GM19328 (cell line): ENCODE results near the gene TPST2.

ENCODE experiments used
- ATAC-seq: cut with Tn5 transposase; IDR thresholded peaks from one replicate; pipeline ENCODE4 v1.9.1; 2021; ENCODE audit warnings: mild to moderate bottlenecking, moderate library complexity; ENCODE audit not compliant: unreplicated experiment

TPST2 gene

DNA sequence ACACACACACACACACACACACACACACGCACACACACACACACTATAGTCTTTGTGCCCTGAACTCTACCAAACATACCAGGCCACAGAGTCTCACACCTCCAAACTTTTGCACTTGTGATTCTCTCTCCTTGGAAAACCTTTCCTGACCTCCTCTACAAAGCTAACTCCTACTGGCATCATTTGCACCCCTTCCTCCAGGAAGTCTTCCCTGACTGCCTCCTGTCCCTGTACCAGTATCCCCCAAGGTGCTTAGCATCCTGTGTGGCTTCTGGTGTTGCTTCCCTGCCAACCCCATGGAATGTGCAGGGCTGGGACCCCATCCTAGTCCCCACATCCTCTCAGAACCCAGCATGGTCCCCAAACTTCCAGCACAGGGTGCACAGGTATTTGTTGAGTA is 8.9 kb downstream of the TPST2 start:
- ATAC-seq = no peak

DNA sequence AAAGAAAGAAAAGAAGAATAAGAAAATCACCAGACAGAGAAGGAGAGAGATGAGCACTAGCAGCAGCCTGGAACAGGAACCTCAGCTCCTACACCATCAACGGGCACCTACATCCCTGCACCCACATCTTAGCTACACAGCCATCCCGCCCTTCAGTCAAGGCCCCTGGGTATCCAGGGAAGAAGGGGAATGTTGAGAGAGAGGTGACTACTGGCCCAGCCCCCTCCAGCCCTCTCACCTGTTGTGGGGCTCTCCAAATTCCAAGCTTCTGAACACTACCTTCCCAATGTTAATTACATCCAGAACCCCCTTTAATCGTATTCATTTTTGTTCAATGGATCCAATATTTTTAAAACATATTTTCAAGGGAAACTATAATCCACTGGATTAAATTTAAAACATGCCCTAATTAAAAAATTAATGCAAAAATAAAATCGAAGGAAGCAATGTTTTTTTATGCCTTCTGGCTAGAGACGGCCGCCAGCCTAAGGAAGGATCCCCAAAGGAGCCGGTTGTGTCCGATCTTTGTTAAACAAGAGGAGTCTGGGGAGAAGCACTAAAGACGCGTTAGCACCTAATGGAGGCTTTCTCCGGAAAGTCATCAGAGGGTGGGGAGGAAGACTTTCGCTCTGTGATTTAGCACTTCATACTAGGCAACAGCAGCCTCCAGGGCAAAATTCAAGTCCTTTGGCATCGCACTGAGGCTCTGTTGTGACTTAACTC is 9.5 kb downstream of the TPST2 start:
- no peak for ATAC-seq

DNA sequence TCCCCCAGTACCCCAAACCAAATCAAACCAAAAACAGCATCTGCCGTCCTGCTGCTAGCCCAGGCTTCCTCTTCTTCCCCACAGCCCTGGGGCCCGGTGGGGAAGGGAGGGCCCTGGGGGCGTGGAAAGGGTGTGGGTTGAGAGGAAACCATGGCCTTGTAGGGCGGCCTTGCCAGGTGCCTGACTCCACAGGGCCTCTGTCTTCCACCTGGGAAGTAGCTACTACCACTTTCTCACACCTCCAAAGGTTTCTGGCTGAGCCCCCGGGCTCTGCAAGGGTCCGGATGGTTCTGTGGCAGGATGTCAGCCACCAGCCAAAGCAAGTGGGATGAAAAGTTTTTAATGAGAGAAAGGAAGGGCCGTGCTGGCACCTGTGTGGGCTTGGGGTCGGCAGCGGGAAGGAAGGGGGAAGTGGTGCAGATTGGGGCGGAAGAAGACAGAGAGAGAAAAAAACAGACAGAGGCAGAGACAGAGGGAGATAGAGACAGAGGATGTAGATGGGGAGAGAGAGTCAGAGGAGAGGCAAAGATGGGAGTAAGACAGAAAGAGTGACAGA is 10.5 kb downstream of the TPST2 start:
- ATAC-seq = no peak

DNA sequence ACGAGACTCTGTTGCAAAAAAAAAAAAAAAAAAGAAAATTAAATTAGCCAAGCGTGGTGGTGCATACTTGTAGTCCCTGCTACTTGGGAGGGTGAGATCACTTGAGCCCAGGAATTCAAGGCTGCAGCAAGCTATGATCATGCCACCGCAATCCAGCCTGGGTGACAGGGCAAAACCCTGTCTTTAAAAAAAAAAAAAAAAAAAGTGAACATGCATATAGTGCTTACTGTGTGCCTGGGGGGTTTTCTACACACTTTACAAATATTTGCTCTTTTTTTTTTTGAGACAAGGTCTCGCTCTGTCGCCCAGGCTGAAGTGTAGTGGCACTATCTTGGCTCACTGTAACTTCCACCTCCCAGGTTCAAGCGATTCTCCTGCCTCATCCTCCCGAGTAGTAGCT is 12.9 kb downstream of the TPST2 start:
- no peak for ATAC-seq

DNA sequence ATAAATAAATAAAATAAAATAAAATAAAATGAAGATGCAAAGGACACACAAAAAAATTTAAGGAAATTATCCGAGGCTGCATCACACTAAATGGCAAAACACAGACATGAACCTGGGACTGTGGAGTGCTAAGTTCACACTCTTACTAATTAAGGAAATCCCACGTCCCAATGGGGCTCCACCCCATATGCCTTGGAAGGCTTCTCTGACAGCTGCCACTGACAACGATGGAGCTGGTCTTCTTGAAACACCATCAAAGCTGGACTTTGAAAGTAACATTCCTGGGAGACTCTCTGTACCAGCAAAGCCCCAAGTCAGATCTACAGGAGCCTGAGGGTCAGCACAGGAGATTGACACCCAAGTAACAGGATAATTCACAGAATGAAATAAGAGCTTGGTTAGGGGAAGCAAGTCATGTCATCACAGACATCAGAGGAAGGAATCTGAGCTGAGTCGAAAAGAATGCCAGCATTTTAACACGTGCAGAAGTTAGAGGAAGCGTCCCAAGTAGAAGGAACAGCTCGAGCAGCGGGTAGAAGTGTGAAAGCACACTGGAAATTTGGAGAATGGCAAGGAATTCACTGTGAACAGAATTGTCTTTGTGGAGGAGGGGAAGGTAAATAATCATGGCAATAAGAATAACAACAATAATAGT is 13.8 kb downstream of the TPST2 start:
- no peak for ATAC-seq

DNA sequence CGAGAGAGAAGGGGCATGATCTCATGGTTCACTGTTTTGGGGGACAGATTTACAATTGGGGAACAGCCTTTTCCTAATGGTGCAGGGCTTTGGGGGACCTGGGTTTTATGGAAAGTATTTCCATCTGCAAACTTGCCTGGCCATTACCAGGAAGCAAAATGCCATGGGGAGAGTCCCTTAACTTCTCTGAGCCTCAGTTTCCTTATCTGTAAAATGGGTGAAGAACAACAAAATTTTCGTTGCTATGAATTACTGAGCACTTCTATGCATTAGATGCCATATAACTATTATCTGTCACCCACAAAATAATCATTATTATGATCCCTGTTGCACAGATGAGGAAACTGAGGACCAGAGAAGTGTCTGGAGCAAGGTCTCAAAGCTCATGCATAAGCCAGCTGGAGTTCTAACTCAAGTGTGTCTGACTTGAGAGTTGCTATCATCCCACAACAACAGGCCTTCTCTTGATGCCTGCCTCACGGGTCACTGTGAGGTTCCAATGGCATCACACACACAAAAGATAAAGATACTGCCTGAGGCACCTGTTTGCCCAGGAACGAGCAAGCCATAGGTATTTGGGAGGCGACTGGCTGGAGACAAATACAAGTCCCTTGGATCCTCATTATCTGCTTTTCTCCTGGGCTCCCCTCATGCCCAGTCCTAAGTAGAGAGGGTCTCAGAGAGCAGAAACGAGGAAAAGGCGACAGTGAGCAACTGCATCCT is 15.8 kb downstream of the TPST2 start:
- no peak for ATAC-seq

DNA sequence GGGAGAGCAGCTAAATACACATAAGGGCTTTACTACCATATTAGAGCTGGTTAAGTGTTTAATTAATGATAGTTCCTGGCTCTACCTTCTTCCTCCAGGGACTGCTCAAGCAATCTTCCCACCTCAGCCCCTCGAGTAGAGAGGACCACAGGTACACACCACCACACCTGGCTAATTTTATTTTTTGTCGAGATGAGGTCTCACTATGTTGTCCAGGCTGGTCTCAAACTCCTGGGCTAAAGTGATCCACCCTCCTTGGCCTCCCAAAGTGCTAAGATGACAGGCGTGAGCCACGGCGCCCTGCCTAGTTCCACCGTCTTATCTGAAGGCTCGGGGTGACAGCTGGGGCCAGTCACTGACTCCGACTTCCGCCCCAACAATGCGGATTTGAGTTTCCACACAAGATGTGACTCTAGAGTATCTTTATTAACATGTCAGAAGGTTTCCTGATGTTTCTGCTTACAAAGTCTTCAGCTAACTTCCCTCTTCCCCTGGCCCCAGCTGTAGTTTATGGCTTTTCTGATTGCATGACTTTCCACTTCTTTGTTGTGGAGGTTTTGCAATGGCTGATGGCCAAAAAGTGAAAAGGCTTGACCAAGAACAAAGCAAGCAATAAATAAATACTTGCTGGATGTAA is 16.8 kb downstream of the TPST2 start:
- no peak for ATAC-seq

DNA sequence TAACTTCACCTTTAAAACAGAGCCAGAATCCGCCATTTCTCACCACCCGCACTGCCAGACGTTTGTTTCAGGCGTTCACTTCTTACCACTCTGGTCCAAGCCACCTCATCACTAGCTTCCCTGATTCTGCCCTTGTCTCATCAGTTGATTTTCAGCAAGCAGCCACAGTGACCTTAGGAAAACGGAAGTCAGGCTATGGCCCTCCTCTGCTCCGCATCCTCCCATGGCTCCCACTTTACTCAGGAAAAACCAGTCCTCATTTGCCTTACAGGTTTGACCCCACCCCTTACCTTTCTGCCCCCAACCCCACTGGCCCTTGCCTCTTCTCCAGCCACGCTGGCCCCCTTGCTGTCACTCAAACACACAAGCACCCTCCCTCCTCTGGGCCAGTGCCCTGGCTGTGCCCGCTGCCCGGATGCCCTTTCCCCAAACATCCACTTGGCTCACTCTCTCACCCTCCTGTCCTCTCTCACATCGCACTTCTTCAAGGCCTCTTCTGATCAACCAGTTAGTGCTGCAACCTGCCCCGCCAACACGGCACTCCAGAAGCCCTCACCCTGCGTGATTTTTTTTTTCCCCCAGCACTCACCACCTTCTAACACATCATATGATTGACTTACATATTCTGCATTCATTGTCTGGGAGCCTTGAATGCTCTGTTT is 18.9 kb downstream of the TPST2 start:
- no peak for ATAC-seq

DNA sequence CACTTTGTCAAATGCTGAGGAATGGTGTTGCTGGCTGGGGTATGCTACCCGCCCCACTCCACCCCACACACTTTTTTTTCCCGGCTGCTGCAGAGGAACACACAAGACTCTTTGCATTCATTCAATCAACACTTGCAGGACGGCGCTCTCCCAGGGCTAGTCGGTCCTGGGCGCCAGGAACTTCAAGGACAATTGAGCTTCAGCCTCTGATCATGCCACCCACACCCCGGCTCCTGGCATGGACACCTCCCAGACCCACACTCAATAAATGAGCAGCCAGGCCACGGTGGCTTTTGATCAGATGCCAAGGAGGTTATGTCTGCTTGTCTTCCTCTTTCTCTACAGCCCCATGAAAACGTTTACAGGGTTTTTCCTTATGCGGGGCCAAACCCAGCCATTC is 19.8 kb downstream of the TPST2 start:
- ATAC-seq = no peak

DNA sequence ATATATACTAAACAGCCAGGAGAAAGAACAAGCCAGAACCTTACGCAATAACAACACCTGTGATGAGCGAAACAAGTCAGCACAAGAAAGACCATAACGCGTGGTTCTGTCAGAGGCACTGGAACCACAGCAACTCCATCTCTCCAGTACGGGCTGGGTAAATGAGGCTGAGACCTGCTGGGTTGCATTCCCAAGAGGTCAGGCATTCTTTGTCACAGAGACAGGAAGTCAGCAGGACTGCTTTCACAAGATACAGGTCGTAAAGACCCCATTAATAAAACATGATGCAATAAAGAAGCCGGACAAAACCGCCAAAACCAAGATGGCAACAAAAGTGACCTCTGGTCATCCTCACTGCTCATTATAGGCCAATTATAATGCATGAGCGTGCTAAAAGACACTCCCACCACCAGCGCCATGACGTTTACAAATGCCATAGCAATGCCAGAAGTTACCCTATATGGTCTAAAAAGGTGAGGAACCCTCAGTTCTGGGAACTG is 21.7 kb downstream of the TPST2 start:
- ATAC-seq = no peak

DNA sequence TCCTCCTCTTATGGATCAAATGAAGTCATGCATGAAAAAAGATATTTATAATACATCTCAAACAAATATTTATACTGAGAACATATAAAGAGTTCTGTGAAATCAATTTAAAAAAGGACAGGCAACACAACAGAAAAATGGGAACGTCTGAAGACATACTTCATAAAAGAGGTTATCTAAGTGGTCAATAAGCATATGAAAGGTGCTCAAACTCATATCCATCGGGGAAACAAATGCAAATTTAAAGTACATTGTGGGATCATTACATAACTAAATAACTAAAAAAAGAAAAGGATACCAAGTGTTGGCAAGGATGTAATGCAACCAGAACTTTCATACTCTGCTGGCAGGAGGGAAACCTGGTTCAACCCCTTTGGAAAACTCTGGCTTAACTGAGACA is 22.3 kb downstream of the TPST2 start:
- no peak for ATAC-seq

DNA sequence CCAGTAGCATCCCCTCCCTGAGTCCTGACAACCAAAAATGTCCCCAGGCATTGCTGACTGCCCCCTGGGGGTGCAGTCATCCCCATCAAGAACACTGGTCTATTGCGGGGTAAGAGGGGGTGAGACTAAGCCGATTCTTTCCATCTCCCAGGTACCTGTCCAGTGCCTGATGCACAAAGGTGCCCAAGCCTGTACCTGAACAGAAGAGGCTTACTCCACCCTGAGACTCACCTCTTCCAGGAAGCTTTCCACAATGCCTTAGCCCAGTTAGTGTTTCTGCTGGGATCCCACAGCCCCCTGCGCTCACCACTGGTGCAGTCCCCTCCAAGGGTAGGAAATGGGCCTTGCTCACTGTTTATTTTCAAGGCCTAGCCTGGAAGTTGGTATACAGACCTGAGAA is 22.9 kb downstream of the TPST2 start:
- ATAC-seq = no peak

DNA sequence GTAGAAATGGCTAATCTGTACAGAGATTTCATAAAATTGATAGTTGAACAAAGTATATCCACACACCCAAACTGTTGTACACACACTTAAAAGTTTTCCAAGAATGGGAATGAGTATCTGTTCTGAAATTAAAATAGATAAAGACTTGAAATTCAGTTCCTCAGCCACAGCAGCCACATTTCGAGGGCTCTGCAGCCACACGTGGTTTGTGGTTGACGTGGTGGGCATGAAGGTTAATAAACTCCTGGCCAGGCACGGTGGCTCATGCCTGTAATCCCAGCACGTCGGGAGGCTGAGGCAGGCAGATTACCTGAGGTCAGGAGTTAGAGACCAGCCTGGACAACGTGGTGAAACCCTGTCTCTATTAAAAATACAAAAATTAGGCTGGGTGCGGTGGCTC is 24.0 kb downstream of the TPST2 start:
- ATAC-seq = no peak

DNA sequence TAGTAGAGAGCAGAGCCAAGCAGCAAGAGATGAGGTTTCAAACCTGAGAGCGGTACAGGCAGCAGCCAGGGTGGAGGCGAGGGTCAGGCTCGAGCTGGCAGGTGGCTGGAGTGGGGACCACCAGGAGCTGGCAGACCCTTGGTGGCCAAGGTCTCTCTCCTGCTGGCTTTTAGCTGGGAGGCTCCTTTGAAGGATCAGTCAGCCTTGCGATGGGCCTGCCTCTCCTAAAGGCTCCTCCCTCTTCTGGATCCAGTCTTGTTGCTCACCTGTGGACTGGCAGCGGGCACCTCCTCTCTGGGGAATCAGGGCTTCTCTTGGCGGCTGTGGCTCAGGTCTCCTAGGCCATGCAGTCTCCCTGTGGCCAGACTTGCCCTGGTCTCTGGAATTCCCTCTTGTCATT is 24.8 kb downstream of the TPST2 start:
- ATAC-seq = no peak

DNA sequence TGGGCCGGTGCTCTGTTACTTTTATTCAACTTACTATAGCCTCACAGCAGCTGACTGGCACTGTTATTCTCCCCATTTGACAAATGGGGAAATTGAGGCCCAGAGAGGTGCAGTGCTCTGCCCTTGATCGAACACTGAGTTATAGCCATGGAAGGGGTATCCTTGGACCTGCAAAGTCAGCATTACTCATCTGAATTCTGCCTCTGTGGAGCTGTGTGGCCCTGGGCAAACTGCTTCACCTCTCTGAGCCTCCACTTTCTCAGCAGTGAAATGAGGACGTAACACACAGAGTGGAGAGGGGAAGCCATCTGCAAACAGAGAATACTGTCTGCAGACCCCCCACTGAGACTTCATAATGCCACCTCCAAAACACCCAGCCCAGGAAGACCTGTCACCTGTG is 25.3 kb downstream of the TPST2 start:
- no peak for ATAC-seq

DNA sequence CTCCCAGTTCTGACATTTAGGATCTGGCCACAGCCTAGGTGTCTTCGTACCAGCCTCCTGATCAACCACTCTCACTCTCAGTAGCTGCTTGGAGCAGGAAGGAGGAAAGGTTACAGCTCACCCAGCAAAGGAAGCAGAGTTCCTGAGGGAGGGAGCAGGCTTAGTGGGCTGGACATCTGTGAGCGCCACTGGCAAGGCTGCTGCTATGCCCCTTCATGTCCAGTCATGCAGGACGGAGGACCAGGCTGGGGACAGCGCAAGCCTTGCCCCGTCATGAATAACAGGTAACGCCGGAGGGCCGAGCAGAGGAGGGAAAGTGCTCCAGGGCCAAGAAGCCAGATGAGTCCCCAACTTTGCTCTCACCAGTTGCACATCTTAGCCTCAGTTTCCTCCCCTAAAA is 25.8 kb downstream of the TPST2 start:
- ATAC-seq = no peak

DNA sequence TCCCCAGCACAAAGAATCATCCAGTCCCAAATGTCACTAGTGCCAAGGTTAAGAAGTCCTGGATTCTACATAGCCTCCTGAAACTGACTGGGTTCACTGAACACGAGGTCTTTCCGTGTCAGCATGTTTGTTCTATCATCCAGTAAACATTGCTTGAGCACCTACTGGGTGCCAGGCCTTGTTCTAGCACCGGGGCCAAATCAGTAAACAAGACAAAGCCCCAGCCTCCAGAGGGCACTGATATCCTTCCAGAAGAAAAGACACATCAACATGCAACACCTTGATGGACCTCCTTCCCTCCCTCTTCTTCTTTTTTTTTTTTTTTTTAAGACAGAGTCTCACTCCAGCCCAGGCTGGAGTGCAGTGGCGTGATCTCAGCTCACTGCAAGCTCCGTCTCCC is 26.9 kb downstream of the TPST2 start:
- no peak for ATAC-seq

DNA sequence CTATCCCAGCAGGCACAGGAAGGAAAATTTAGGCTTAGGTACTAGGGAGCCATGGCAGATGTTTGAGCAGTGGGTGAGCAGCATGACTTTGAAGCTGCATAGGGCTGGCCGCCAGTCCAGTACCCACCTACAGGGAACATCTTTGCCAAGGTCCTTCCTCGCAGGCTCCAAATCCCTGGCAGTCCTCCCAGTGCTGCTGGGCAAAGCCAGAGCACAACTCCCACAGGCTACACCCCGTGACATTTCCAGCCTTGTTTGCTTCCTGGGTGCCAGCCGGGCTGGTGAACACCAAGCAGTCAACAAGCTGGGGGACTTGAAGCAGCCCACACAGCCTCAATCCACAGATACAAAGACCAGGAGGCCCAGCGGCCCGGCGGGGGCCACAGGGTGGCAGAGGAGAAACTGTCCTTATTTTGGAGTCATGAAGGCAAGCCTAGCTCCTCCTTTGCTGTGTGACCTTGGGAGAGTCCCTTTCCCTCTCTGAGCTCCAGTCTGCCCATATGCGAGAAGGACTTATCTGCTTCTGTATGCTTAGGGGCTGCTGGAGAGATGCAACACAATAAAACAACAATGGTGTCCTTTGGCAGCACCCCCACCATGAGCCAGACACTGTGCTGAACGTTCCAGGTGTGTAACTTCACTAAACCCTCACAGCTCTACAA is 28.0 kb downstream of the TPST2 start:
- ATAC-seq = no peak

DNA sequence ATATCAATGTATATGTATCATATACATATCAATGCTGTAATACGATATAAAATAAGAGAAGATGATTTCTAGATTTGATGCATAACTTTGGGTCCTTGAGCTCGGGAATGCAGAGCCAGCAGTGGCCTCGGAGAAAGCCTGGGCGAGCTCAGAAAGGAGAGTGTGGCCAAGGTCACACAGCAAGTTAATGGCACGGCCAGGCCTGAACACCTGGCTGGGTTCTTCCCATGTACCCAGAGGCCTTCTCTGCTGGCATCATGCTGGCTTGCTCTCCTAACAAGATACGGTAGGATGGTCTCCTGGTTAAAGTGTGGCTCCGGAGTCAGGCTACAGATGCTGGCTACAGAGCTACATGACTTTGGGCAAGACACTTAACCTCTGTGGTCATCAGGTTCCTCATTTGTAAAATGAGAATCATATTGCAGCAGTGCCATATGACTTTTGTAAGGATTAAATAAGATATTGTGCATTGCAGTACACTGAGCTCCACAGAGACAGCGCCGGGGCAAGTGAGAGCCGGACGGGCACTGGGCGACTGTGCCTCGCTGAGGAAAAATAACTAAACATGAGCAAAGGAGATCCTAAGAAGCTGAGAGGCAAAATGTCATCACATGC is 29.9 kb downstream of the TPST2 start:
- no peak for ATAC-seq
